ENCODE results near the gene RNF215. TPM values are rescaled to one million over a fixed set of nuclear protein-coding genes. Genes with fewer than 3 reads are reported as not detected.

The RNF215 gene
- total RNA-seq: 17.2 and 19.3 TPM in 2 replicates

DNA sequence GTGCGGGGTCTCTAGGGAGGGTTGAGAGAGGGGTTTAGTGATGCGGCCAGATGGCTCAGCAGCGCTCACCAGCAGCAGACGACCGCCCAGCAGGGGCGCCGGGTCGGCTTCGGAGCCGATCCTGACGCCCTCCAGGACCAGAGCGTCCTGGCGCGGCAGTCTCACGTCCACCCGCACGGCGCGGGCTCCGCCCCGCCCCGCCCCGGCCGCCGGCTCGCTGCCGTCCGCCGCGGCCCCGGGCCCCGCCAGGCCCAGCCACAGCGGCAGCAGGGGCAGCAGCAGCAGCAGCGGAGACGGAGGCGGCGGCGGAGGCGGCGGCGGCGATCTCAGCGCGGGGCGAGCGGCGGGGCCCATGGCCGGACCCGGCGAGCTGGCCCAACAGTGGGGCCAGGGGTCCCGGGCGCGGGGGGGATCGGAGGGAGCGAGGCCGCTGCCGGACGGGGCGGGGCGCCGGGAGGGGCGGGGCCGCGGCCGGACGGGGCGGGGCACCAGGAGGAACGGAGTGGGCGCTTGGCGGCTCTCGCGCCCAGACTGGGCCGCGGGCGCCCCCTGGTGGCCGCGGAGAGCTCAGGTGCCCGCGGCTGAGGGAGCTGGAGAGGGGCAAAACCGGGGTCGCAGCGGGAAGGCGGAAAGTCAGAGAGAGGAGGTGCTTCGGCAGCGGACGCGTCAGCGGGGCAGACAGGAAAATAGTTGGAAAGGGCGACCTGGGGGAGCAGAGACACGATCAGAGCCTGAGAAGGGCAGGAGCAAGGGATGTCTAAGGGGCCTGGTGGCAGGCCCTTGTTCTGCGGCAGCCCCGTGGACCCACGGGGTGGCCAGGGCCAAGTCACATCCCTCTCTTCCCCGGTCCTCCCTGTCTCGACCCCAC is at the start of gene RNF215:
RNF215 (minus strand) TSS at position 452 of the 868 bp plus-strand sequence; CDS start at position 354, 98 bp downstream.
- Mint-ChIP-seq H3K27ac (peak within 1 kb of the TSS; percentile 69), H3K4me3 (ENCODE audit: low read depth) (peak within 1 kb of the TSS; percentile 84), H3K27me3 (ENCODE audit: low read depth) (no peaks in the 10 kb centered on the region), H3K4me1 (ENCODE audit: low read depth) (peaks cover 23% of the 10 kb centered on the region), H3K9me3 (no peaks in the 10 kb centered on the region), H3K36me3 (ENCODE audit: low read depth) (no peaks in the 10 kb centered on the region)
- peak; percentile 76 for DNase-seq (ENCODE audit: low spot score)
- intact Hi-C loops (cut with micrococcal nuclease): loop anchor here (1.0 to 2.0 kb wide), 2 partner anchors 100 to 124 kb away; no protein-coding TSS in a partner anchor

DNA sequence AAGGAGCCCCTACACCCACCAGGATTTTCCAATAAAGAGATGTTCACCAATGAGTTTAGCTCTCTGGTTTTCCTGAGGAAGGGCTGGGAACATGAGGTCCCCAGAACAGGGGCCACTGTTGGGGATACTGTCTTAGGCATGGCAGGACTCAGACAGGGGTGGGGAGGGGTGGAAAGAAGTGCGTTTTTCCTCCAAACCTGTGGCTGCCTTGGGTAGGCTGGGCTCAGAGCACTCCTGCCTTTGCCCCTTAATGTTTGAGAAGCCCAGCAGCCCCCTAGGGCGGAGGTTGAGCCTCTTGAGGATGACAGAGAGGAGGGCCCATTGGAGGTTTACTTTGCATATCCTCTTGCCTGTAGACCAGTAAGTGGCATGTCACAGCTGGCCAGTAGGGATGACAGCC is 49.0 kb upstream of the RNF215 start:
- Mint-ChIP-seq H3K4me1 (ENCODE audit: low read depth) (peaks cover 23% of the 10 kb centered on the region), H3K9me3 (peaks cover 26% of the 10 kb centered on the region), H3K27me3 (ENCODE audit: low read depth) (peaks cover 16% of the 10 kb centered on the region), H3K27ac (peak overlapping the region; percentile 95), H3K4me3 (ENCODE audit: low read depth) (peak overlapping the region; percentile 76), H3K36me3 (ENCODE audit: low read depth) (peaks cover 19% of the 10 kb centered on the region)
- no peak for DNase-seq (ENCODE audit: low spot score)
- intact Hi-C loops (cut with micrococcal nuclease): no loop called here

DNA sequence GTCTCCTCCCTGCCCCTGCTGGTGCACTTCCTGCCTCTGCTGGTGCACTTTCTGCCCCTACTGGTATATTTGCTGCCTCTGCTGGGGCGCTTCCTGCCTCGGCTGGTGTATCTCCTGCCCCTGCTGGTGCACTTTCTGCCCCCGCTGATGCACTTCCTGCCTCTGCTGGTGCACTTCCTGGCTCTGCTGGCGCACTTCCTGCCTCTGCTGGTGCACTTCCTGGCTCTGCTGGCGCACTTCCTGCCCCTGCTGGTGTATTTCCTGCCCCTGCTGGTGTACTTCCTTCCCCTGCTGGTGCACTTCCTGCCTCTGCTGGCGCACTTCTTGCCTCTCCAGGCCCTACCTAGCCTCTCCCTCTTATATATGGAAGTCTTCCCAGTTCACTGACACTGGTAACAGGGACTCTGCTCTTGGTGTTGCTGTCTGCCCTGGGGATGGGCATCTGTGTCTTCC is 48.5 kb upstream of the RNF215 start:
- peaks cover 20% of the 10 kb centered on the region for H3K4me1 Mint-ChIP-seq (ENCODE audit: low read depth)
- H3K4me3 Mint-ChIP-seq (ENCODE audit: low read depth): peak overlapping the region; percentile 76
- intact Hi-C loops (cut with micrococcal nuclease): loop anchor here (1.0 kb wide), 1 partner anchor 11 kb away; no protein-coding TSS in a partner anchor
- H3K27me3 Mint-ChIP-seq (ENCODE audit: low read depth): peaks cover 12% of the 10 kb centered on the region
- peaks cover 26% of the 10 kb centered on the region for H3K9me3 Mint-ChIP-seq
- H3K36me3 Mint-ChIP-seq (ENCODE audit: low read depth): peaks cover 19% of the 10 kb centered on the region
- DNase-seq (ENCODE audit: low spot score): peak; percentile 71
- peak overlapping the region; percentile 95 for H3K27ac Mint-ChIP-seq

DNA sequence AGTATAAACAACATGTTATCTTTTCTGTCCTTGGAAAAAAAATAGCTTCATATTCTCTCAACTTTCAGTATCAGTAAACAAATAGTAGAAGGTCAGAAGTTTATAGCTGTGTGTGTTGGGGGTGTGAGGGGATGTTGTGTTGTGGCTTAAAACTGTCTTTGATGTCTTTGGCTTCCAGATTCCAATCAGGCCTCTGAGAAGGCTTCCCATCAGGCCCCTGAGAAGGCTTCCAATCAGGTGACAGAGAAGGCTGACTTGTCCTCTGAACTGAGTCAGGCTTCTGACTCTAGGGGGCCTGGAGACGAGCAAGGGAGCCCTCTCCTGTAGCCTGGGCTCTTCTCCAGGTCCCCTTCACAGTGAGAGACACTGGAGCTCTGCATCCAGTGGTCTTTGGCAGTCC is 47.6 kb upstream of the RNF215 start:
- DNase-seq (ENCODE audit: low spot score): no peak
- intact Hi-C loops (cut with micrococcal nuclease): loop anchor here (1.0 kb wide), 1 partner anchor 11 kb away; no protein-coding TSS in a partner anchor
- H3K27me3 Mint-ChIP-seq (ENCODE audit: low read depth): peaks cover 7% of the 10 kb centered on the region
- peaks cover 24% of the 10 kb centered on the region for H3K36me3 Mint-ChIP-seq (ENCODE audit: low read depth)
- H3K4me3 Mint-ChIP-seq (ENCODE audit: low read depth): peak overlapping the region; percentile 76
- H3K27ac Mint-ChIP-seq: peak overlapping the region; percentile 95
- peaks cover 26% of the 10 kb centered on the region for H3K9me3 Mint-ChIP-seq
- H3K4me1 Mint-ChIP-seq (ENCODE audit: low read depth): peaks cover 20% of the 10 kb centered on the region

DNA sequence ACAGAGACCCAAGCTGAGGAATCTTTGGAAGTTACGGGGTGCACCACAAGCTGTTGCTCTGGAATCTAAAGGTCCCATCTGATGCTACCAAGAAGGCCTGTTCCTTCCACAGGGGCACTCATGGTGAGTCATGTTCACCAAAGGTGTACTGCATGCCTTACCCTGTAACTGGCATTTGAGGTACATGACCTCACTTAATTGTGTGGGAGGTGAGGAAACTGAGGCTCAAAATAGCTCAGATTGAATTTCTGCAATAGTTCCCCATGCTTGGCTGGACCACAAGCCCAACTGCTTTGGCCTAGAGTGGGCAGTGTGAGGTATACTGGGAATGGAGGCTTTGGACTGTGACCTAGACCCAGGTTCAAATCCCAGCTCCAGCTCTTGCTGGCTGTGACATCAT is 46.6 kb upstream of the RNF215 start:
- no peak for DNase-seq (ENCODE audit: low spot score)
- H3K27me3 Mint-ChIP-seq (ENCODE audit: low read depth): peaks cover 7% of the 10 kb centered on the region
- intact Hi-C loops (cut with micrococcal nuclease): no loop called here
- peaks cover 20% of the 10 kb centered on the region for H3K4me1 Mint-ChIP-seq (ENCODE audit: low read depth)
- H3K36me3 Mint-ChIP-seq (ENCODE audit: low read depth): peaks cover 30% of the 10 kb centered on the region
- H3K9me3 Mint-ChIP-seq: peaks cover 26% of the 10 kb centered on the region
- H3K27ac Mint-ChIP-seq: no peak overlapping the region
- no peak overlapping the region for H3K4me3 Mint-ChIP-seq (ENCODE audit: low read depth)

DNA sequence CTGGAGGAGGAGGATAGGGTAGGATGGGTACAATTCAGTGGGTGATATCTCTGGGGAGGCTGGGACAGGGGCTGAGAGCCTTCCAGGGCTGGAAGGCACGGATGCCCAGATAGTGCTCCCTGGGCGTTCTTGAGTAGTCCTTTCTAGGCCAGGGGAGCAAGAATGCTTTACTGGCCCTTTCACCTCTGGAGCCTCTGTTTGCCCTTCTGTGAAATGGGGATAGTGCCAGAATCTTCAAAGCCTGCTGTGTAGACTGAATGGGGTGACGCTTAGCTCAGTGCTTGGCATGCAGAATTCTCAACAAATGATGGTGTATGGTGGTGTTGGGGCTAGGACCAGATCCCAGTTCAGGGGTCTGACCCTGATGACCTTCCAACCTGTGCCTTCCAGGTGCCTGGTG is 46.0 kb upstream of the RNF215 start:
- no peak overlapping the region for H3K4me3 Mint-ChIP-seq (ENCODE audit: low read depth)
- peaks cover 26% of the 10 kb centered on the region for H3K9me3 Mint-ChIP-seq
- DNase-seq (ENCODE audit: low spot score): no peak
- no peak overlapping the region for H3K27ac Mint-ChIP-seq
- H3K4me1 Mint-ChIP-seq (ENCODE audit: low read depth): peaks cover 20% of the 10 kb centered on the region
- H3K27me3 Mint-ChIP-seq (ENCODE audit: low read depth): peaks cover 3% of the 10 kb centered on the region
- intact Hi-C loops (cut with micrococcal nuclease): no loop called here
- peaks cover 35% of the 10 kb centered on the region for H3K36me3 Mint-ChIP-seq (ENCODE audit: low read depth)

DNA sequence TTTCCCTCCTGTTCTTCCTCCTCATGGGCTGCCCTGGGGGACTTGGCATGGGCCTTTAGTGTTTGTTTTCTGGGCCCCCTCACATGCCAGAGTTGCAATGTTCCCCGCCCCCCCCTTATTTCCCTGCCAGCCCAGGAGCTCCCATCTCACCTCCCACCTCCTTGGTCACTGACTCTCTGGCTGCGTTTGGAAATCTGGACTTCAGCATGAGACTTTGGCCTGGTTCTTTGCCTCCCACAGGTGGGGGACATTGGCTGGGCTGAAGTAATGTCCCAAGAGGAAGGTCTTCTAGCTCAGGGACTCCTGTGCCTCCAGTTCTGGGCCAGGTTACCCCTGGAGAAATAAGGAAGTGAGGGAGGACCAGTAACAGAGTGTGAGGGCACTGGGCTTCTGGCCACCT is 45.3 kb upstream of the RNF215 start:
- Mint-ChIP-seq H3K36me3 (ENCODE audit: low read depth) (peaks cover 40% of the 10 kb centered on the region), H3K9me3 (peaks cover 26% of the 10 kb centered on the region), H3K4me1 (ENCODE audit: low read depth) (peaks cover 22% of the 10 kb centered on the region), H3K27me3 (ENCODE audit: low read depth) (peaks cover 3% of the 10 kb centered on the region), H3K4me3 (ENCODE audit: low read depth) (no peak overlapping the region), H3K27ac (no peak overlapping the region)
- DNase-seq (ENCODE audit: low spot score): no peak
- intact Hi-C loops (cut with micrococcal nuclease): no loop called here

DNA sequence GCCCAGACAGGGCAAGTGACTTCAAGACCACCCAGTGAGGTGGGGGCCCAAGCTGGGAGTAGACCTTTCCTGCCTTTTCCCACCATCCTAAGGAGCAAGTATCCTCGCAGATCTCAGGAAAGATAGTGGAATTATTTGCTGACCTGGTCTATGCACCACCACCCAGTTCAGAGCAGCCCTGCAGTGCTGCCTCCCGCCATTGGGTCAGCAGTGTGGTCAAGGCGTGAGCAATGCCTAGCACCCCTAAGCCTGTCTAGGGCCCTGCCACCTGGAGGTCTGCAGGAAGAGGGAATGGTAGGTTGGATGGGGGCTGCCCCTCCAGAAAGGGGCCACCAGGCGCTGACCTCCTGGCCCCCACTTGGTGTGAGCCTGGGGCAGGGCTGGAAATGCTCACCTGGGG is 44.9 kb upstream of the RNF215 start:
- Mint-ChIP-seq H3K27me3 (ENCODE audit: low read depth) (peaks cover 2% of the 10 kb centered on the region), H3K36me3 (ENCODE audit: low read depth) (peaks cover 43% of the 10 kb centered on the region), H3K4me1 (ENCODE audit: low read depth) (peaks cover 26% of the 10 kb centered on the region), H3K9me3 (peaks cover 24% of the 10 kb centered on the region), H3K27ac (no peak overlapping the region), H3K4me3 (ENCODE audit: low read depth) (no peak overlapping the region)
- DNase-seq (ENCODE audit: low spot score): no peak
- intact Hi-C loops (cut with micrococcal nuclease): no loop called here

DNA sequence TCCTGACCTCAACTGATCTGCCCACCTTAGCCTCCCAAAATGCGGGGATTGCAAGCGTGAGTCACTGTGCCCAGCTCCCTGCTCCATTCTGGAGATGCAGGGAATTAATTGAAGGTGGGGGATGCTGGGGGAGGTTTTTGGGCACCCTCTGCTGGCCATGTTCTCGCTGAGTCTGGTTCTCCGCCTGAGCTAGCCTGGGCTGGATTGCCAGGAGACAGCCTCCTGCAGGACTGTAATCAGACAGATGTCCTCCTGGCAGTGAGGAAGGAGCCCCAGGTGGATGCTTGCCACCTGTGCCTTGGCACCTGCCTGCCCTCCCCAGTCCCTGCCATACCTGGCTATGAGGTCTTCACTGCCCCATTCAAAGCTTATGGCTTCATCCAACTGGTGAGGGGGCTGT is 43.7 kb upstream of the RNF215 start:
- no peak for DNase-seq (ENCODE audit: low spot score)
- Mint-ChIP-seq H3K27ac (no peak overlapping the region), H3K27me3 (ENCODE audit: low read depth) (no peaks in the 10 kb centered on the region), H3K4me1 (ENCODE audit: low read depth) (peaks cover 33% of the 10 kb centered on the region), H3K4me3 (ENCODE audit: low read depth) (no peak overlapping the region), H3K9me3 (peaks cover 18% of the 10 kb centered on the region), H3K36me3 (ENCODE audit: low read depth) (peaks cover 45% of the 10 kb centered on the region)
- intact Hi-C loops (cut with micrococcal nuclease): no loop called here

DNA sequence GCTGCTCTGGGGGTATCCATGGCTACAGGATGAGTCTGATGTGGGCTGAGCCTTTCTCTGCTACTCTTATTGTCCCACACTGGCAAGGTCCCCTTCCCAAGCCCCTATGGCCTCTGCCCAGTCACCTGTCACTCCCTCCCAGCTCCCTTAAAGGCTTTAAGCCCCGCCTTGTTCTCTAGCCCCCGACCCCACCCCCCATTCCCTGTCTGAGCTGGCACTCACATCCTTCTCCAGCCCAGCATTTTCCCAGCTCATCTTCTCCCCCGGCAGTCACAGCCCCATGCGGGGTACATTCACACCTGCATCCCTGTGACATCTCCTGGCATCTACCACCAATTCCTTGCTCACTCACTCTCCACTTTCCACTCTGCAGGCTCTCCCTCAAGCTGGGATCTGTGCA is 42.7 kb upstream of the RNF215 start:
- H3K27me3 Mint-ChIP-seq (ENCODE audit: low read depth): no peaks in the 10 kb centered on the region
- H3K36me3 Mint-ChIP-seq (ENCODE audit: low read depth): peaks cover 39% of the 10 kb centered on the region
- H3K4me1 Mint-ChIP-seq (ENCODE audit: low read depth): peaks cover 30% of the 10 kb centered on the region
- no peak overlapping the region for H3K4me3 Mint-ChIP-seq (ENCODE audit: low read depth)
- H3K9me3 Mint-ChIP-seq: peaks cover 10% of the 10 kb centered on the region
- no peak for DNase-seq (ENCODE audit: low spot score)
- H3K27ac Mint-ChIP-seq: no peak overlapping the region
- intact Hi-C loops (cut with micrococcal nuclease): loop anchor here (10.0 kb wide), 3 partner anchors 325 to 865 kb away; partner anchors contain the start of genes ASCC2 and PIK3IP1

DNA sequence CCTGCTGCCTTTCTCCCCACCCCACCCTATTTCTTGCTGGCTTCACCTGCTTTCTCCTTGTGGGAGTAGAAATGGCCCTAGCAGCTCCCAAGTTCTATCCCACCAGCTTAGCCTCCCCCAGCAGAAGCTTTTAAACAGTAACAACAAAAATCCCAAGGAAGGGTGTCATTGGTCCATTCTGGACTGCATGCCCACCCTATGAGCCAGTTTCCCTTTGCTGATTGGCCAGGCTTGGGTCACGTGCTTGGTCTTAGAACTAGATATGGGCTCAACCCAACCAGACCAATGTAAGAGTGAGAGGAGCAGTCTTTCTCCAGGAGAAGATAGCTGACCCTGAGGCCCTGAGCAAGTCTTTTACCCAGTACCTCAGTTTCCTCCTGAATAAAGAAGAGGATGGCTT is 40.7 kb upstream of the RNF215 start:
- H3K36me3 Mint-ChIP-seq (ENCODE audit: low read depth): peaks cover 41% of the 10 kb centered on the region
- H3K4me3 Mint-ChIP-seq (ENCODE audit: low read depth): no peak overlapping the region
- no peak for DNase-seq (ENCODE audit: low spot score)
- intact Hi-C loops (cut with micrococcal nuclease): loop anchor here (2.0 to 10.0 kb wide), 4 partner anchors 71 to 867 kb away; partner anchors contain the start of genes ASCC2, CCDC157, PIK3IP1 and SF3A1
- H3K9me3 Mint-ChIP-seq: no peaks in the 10 kb centered on the region
- no peak overlapping the region for H3K27ac Mint-ChIP-seq
- no peaks in the 10 kb centered on the region for H3K27me3 Mint-ChIP-seq (ENCODE audit: low read depth)
- H3K4me1 Mint-ChIP-seq (ENCODE audit: low read depth): peaks cover 29% of the 10 kb centered on the region

DNA sequence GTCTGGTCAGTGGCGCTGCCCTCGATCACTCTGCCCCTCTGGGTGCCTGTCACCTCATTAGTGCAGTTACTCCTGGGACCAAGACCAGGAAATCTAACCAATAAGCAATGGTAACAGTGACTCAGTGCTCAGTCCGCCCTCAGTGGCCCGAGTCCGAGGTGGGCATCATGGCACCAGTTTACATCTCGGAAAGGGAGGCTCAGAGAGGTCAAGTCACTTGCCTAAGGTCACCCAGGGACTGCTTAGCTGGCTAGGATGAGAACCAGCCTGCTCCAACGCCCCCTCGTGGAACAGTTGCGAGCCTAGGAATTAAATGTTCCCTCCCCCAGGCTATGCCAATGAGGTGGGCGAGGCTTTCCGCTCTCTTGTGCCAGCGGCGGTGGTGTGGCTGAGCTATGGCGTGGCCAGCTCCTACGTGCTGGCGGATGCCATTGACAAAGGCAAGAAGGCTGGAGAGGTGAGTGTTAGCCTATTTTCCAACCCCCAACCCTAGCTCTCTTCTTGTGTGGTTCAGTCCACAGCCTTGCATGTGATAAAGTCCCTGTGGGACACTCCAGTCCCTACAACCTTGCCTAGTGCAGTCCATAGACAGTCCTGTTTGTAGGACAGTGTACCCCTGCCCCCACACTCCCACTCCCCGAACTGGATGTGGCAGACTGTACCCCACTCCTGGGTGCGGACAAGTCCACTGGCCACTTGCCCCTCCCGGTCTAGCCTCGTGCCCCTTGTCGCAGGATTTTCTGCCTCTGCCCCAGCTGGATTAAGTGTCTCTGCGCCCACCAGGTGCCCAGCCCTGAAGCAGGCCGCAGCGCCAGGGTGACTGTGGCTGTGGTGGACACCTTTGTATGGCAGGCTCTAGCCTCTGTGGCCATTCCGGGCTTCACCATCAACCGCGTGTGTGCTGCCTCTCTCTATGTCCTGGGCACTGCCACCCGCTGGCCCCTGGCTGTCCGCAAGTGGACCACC is 39.5 kb upstream of the RNF215 start:
- Mint-ChIP-seq H3K4me3 (ENCODE audit: low read depth) (peak overlapping the region; percentile 95), H3K4me1 (ENCODE audit: low read depth) (peaks cover 40% of the 10 kb centered on the region), H3K27me3 (ENCODE audit: low read depth) (no peaks in the 10 kb centered on the region), H3K36me3 (ENCODE audit: low read depth) (peaks cover 53% of the 10 kb centered on the region), H3K9me3 (no peaks in the 10 kb centered on the region), H3K27ac (peak overlapping the region; percentile 93)
- intact Hi-C loops (cut with micrococcal nuclease): loop anchor here (2.0 to 10.0 kb wide), 4 partner anchors 70 to 868 kb away; partner anchors contain the start of genes ASCC2, CCDC157, PIK3IP1 and SF3A1
- peak; percentile 78 for DNase-seq (ENCODE audit: low spot score)
